ENCODE measurements around the gene TMEM30A.

Gene TMEM30A

DNA sequence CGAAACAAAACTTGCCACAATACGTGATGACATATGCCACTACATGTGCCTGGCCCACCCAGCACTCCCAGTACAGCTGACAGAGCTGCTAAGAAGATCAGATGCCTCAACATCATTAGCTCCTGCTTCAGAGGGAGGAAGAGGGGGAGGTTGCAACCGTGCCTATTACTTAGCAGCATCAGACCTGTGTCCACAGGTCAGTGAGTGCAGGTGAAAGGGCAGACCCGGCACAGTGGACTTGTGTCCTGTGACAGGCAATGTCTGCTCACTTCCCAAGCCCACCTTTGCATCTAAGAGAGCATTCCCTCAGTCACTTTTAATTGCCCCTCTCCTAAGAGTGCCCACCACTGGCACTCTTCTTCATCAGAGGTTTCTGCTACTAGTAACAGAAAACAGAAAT is 69.3 kb downstream of the TMEM30A start:
- no peak for DNase-seq (ENCODE audit: low read depth)

DNA sequence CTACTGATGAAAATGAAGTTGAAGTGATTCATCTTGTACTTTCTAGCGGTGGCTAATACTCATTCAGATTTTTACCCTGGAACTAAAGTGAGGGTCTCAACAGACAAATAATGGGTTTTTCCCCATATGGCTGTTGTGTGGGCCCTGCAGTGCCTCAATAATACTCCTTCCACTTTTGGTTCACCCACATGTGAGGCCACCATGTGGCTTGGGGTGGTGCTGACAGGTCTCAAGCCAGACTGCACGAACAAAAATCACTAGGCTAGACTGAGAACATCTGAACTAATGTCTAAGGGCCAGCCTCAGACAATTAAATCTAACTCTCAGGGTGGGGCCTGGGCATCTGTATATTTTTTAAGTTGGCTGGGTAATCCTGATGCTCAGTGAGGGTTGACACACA is 70.9 kb downstream of the TMEM30A start:
- no peak for DNase-seq (ENCODE audit: low read depth)

DNA sequence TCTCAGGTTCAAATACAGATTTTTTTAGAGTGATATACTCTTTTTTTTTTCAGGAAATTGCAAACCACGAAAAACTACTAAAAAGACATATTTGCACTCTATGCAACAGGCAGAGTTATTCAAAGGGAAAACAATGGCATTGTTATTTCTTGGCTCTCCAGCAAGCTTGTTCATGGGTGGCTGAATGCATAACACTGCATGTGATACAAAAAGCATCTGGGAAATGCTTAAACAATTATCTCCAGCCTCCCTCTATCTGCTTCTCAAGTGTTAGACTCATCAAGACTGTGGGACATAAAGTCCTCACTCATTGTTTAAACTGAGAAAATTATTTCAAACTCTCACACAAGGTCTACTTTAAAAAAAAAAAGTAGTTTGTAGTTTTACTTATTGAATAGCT is 71.5 kb downstream of the TMEM30A start:
- no peak for DNase-seq (ENCODE audit: low read depth)

DNA sequence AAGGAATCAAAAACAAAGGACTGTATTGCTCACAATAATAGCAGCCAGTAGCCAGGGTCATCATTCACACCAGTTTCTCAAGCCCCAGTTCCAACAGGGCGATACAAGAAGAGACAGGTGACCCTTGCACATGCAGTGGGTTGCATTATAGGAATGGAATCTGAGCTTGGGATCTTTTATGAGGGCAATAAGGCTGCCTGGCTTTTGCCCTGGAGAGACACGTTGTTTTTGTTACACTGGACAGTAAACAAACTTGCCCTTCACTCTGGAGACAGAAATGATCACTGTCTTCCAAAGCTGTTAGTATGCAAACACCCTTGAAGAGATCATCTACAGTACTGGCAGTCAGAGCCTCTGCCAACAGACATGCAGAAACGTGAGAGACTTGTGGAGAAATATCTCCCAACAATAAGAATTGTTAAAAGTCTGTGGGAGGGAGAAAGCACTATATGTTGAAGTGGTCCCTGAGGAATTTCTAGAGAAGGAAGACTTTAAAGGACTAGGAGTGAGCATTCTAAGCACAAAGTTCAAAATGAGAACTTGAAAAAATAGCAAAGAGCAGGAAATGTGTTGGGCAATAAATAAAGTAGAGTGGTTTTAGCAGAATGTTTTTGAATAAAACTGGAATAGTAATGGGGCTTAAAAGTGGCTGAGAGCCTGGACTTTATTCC is 72.5 kb downstream of the TMEM30A start:
- no peak for DNase-seq (ENCODE audit: low read depth)

DNA sequence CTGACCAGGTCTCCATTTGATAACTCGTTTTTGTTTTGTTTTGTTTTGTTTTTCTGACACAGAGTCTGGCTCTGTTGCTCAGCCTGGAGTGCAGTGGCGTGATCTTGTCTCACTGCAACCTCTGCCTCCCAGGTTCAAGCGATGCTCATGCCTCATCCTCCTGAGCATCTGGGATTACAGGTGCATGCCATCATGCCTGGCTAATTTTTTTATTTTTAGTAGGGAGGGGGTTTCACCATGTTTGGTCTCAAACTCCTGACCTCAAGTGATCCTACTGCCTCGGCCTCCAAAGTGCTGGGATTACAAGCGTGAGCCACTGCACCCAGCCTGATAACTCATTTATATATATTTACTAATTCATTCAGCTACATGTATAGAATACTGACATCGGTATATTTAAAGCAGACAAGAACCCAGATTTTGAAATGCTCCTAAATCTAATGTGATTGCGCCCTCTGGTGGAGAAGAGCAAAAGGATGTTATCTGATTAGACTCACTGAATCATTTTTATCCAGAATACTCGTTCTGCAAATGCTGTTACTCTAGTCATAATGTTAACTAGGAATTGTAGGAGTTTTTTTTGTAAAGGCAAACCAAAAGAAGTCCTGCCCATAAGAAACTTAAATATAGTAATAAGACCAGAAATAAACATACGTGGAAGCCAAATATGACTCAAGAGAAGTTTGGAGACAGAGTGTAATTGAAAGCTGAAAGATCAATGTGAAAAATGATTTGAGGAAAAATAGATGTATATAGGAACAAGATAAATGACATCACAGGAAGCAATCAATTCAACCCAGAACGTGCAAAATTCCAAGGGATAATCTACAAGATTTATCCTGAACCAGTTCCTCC is 73.5 kb downstream of the TMEM30A start:
- DNase-seq (ENCODE audit: low read depth), result no peak

DNA sequence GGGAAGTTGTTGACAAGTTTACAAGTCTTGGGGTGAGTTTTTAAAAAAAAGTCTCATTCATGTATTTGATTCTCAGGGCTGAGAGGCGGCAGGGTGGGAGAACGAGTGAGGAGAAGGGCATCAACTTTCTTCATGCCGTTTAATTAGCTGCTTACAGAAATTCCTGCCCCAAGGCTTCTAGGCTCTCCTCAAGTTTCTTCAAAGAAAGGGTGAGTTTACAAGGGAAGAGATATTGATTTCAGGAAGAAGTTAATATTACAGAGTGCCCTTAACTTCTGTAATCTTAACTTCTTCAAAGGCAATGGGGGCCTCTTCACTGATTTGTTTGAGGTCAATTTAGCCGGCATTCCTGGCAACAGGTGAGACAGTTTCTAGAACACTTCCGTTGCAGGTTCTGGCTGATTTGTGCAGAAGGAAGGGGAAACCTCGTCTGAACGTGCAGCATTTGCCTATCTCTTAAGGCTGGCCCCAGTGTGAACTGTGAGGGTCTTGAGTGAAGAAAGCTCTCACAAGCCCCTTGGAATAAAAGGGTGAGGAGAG is 75.3 kb downstream of the TMEM30A start:
- no peak for DNase-seq (ENCODE audit: low read depth)

DNA sequence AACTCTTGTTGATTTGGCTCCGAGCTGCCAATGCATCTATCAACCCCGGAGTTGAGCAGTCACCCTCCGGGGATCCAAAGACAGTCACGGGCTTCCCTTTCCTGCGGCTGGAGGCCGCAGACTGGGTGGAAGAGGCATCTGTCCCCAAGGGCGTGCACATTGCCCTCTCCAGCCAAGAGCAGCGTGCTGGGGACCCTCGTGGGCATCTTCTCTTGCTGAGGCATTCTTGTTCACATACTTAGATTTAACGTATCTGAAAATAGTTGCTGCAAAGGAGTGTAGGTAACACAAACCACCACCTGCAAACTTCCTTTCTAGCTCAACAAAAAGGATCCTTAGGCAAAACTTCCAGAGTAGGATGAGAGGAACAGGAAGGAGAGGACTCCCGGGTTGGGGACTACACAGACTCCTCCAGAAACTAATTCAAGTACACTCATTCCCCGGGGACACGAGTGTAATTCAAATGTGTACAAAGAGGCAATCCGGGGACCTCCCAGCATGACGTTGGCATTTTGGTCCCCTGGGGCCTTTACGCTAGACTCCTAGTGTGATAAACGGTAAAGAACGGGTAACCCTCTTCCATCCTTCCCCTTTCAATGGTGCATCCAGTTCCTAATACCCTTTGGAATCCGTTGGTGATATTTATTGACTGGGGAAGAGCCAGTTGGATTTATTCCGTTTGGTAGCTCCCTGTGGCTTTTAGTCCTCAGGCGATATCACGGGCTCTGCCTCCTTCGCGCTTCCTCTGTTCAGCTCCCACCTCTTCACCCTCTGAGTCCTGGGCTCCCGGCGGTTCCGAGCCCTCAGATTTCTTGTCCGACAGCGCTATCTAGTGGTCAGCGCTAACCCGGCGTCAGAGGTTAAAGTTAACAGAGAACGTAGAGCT is 76.1 kb downstream of the TMEM30A start:
- DNase-seq (ENCODE audit: low read depth), result no peak

DNA sequence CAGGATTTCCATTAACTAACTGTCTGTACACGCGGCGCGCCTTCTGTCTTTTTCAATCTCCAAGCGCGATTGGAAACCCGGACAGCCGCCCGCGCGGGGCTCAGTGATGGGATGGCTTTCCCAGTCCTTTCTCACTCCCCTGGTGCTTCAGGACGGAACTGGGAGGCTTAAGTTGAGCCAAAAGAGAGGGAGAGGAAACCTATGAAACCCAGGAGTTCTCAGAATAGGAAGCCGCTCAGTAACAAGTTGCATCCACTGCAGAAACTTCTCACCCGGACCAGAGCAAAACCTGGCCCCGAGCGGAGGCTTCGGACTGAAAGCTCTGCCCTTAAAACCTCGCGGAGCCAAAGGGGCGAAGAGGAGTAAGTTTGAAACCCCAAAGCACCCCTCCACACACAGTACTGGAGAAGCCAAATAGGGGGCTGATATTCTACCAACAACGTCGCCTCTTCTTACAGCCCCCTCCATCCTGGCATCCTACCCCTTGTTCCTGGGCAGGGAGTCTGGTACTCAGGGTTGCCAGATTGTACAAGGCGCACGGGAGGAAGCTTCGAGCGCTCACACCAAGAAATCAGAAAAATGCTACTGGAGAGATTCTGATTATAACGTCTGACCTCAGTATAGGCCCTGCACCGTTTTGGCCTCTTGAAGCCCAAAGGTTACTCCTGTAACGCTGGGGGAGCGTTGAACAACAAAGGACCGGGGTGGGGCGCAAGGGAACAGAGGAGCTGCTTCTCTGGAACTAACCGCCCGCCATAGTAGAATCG is 77.8 kb downstream of the TMEM30A start:
- DNase-seq (ENCODE audit: low read depth), result no peak

DNA sequence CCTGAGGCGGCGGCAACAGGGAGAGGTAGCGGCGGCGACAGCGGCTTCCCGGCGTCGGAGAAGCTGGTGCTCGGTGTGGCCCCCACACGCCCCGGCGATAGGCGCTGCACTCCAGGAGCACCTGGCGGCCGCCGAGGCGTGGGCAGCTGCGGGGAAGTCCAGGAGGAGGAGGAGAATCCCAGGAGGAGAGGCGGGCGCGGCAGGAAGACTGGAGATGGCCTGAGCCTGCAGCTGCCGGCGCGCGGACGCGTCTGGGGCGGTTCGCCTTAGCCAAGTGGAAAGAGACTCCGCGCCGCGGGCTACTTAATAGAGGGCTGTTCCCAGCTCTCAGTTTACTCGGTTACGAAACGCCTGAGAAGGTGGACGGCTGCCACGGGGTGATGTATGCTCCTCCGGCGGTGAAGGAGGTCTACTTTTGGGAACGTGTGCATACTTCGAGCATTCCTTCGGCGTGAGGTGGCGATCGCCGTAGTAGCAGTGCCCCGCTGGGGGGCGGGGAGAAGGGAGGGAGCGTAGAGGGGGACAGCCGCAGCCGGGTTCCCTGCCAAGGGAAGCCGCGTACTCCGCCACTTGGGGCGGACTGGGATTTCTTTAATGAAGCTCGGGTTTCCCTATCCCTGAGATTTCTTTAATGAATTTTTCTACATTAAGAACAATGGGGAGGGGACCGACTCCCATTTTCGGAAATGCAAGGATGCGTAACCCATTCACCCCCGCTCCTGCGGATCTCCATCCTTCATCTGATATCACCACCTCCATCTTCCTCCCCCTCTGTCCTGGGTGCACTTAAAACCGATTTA is 78.6 kb downstream of the TMEM30A start, which contains the start of gene COL12A1:
COL12A1 (minus strand) TSS at position 278 of the 800 bp plus-strand sequence. CDS start 3,261 bp downstream, outside the sequence.
- peak; percentile 97 for DNase-seq (ENCODE audit: low read depth)

DNA sequence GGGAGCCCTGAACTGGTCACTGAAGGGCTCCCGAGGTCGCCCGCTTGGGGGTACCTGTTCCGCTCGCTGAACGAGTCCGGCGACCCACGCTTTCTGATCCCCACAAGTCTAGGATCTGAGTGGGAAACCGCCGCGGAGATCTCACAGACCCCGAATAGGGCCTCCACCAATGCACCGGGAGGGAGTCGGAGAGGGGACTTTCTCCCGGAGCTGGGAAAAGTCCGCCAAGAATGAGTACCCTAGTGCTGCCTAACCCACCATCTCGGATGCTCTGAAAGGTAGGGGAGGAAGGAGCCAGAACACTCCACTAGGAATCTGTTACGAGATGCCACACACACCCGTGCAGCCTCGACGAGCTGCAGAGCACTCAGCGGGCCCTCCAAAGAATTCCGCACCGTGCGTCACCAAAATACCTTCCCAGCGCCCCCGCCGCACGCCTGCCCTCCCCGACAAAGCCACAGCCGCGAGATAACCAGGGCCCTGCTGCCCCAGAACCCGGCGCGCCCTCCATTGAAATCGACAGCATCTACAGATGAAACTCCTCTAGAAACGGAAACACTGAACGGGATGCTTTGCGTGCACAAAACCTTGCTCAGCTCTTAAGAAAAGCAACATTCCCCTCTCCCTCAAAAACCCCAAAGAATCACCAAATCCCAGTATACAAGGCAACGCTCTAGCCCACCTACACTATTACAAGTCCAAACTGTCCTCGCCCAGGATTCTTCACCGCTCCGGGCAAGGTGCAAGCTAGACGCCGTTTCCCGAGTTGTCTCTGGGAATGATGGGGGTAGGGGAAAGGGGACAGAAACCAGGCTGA is 79.4 kb downstream of the TMEM30A start:
- DNase-seq (ENCODE audit: low read depth), result no peak

DNA sequence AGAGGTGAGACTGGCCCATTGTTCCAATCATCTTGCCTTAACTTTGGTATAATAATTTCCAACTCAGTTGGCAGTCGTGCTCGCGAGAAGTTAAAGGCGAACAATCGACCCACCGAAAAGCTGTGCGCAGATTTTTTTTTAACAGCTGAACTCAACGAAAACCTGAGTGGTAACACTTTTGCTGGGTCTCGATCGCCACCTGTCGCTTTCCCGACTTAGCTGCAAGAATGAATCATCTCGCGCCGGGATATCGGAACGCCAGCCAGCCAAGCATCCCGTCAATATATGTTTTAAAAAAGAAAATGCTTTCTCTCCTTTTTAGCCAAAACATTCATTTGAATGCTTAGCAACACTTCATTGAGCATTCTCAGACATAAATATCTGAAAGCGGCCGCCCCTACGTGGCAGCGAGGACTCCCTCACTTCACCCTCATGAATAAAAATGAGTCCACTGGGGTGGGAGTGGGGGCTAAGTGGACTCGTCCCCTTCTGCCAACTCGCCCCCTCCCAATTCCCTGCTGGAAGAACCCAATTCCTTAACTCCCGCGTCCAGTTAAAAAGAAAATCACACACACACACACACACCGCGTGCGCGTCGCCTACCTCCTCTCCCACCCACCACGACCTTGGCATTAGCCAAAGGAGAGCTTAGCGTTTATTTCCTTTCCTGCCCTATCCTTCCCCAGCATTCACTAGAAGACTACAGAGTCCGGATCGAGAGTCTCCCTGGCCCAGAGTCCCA is 80.2 kb downstream of the TMEM30A start:
- DNase-seq (ENCODE audit: low read depth), result no peak

DNA sequence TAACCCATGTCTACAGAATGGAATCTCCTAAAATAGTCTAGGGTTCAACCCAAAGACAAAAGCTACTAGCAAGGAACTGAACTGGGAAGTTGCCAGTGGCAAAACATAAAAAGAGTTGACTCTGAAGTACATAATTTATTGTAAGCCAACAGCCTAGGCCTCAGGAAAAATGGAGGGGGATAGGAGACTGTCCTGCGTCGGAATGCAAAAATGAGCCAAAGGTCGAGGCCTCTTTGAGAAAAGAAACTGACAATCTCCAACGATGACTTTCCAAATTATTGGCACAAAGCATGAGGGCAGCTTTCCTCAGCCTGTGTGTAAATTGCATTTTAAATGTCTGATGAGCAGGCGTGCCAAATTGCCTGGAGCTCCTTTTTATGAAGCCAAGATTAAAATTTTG is 80.9 kb downstream of the TMEM30A start:
- DNase-seq (ENCODE audit: low read depth), result no peak

Data from non-pigmented ciliary epithelial cell (primary cell).